A549 (cell line): ENCODE measurements around the gene CPNE4. TPM values are rescaled to one million over a fixed set of nuclear protein-coding genes. Genes with fewer than 3 reads are reported as not detected.

Experiments used
- ATAC-seq, 2 experiments: fragments of 200-7000 bp in 1 of 2; fragments of >200 bp in 1 of 2; cut with Nextera tagmentation in 1 of 2; cut with Tn5 transposase in 1 of 2; 3 replicates each; pipeline versions ENCODE4 v1.8.0 to v1.9.1; 2018 to 2020; ENCODE audit warnings: mild to moderate bottlenecking in 1 of 2, moderate library complexity in 1 of 2
- CTCF ChIA-PET: fragments of 300-600 bp; sonication (Branson Sonifier 250); formaldehyde crosslinking; extraction: SDS; loops from one replicate; lab custom pipeline; 2021; ENCODE audit warnings: antibody characterized with exemption, inconsistent platforms; lab: Yijun Ruan, JAX
- POLR2A ChIA-PET: fragments of 350-600 bp; formaldehyde crosslinking; extraction: SDS; loops from one replicate; lab custom pipeline; 2021; ENCODE audit warnings: antibody characterized with exemption, inconsistent platforms; lab: Yijun Ruan, JAX
- DNase-seq, 2 experiments: peaks; one replicate each; pipeline versions ENCODE4 v3.0.0 to v3.0.0-alpha.2; 2011 to 2016; ENCODE audit warnings: low read depth in 1 of 2, low spot score in 1 of 2
- FAIRE-seq: peaks from 2 replicates; lab custom pipeline; 2011; peaks lifted over from hg19 to GRCh38; lab: Jason Lieb, UNC
- H3K27ac ChIP-seq, 2 experiments: fragments of >200 bp; sonication (Bioruptor Twin); formaldehyde crosslinking; 3 replicates each; pipeline ENCODE4 v1.5.1; 2016 to 2017
- H3K4me1 ChIP-seq: fragments of >200 bp; sonication (Bioruptor Twin); formaldehyde crosslinking; 3 replicates; pipeline ENCODE4 v1.6.1; 2016
- H3K4me2 ChIP-seq: fragments of >200 bp; sonication (Bioruptor Twin); formaldehyde crosslinking; 3 replicates; pipeline ENCODE4 v1.6.1; 2016
- H3K4me3 ChIP-seq: fragments of >200 bp; sonication (Bioruptor Twin); formaldehyde crosslinking; 3 replicates; pipeline ENCODE4 v1.5.1; 2016
- H3K9me3 ChIP-seq: fragments of >200 bp; sonication (Bioruptor Twin); formaldehyde crosslinking; 3 replicates; pipeline ENCODE4 v1.6.1; 2016
- BHLHE40 ChIP-seq: IDR thresholded peaks from 2 replicates; pipeline ENCODE4 v1.6.1; 2012; ENCODE audit warnings: low read depth, low read length, inconsistent platforms
- CEBPB ChIP-seq, 2 experiments: fragments of >200 bp in 1 of 2; sonication (Bioruptor Twin) in 1 of 2; formaldehyde crosslinking in 1 of 2; IDR thresholded peaks; 2 replicates each; pipeline ENCODE4 v1.6.1; 2012 to 2016
- CHD2 ChIP-seq: fragments of 150-350 bp; IDR thresholded peaks from 2 replicates; pipeline ENCODE4 v1.6.1; 2014; ENCODE audit warnings: low read length; ENCODE audit not compliant: partially characterized antibody
- CTCF ChIP-seq: fragments of >200 bp; sonication (Bioruptor Twin); formaldehyde crosslinking; IDR thresholded peaks from 3 replicates; pipeline ENCODE4 v1.5.1; 2016
- EHF ChIP-seq: fragments of 250-450 bp; sonication (Bioruptor Pico); IDR thresholded peaks from 2 replicates; pipeline ENCODE4 v1.5.0; 2020; ENCODE audit warnings: mild to moderate bottlenecking
- EP300 ChIP-seq, 2 experiments: fragments of >200 bp; sonication (Bioruptor Twin); formaldehyde crosslinking; IDR thresholded peaks; 2 replicates in 1 of 2; 3 replicates in 1 of 2; pipeline ENCODE4 v1.6.1; 2016 to 2017
- FOXS1 ChIP-seq: fragments of 250-450 bp; sonication (Bioruptor Pico); IDR thresholded peaks from 2 replicates; pipeline ENCODE4 v1.5.0; 2020; ENCODE audit warnings: mild to moderate bottlenecking, moderate library complexity
- HOXB5 ChIP-seq: fragments of 250-450 bp; sonication (Bioruptor Pico); IDR thresholded peaks from 2 replicates; pipeline ENCODE4 v1.5.0; 2020; ENCODE audit warnings: mild to moderate bottlenecking, moderate library complexity
- JUNB ChIP-seq: fragments of >200 bp; sonication (Bioruptor Twin); formaldehyde crosslinking; IDR thresholded peaks from 2 replicates; pipeline ENCODE4 v1.6.1; 2016
- MAFK ChIP-seq: fragments of 450-650 bp; IDR thresholded peaks from 2 replicates; pipeline ENCODE4 v1.6.1; 2014; ENCODE audit not compliant: partially characterized antibody
- PBX3 ChIP-seq: IDR thresholded peaks from 2 replicates; pipeline ENCODE4 v1.6.1; 2012
- RARB ChIP-seq: fragments of 250-450 bp; sonication (Bioruptor Pico); IDR thresholded peaks from 2 replicates; pipeline ENCODE4 v1.8.0; 2021; ENCODE audit warnings: mild to moderate bottlenecking, moderate library complexity
- REST ChIP-seq: fragments of 200-600 bp; sonication (generic); IDR thresholded peaks from 2 replicates; pipeline ENCODE4 v1.6.1; 2016; ENCODE audit warnings: antibody characterized with exemption, mild to moderate bottlenecking, moderate library complexity
- RFX5 ChIP-seq: fragments of 450-650 bp; IDR thresholded peaks from 2 replicates; pipeline ENCODE4 v1.7.1; 2014; ENCODE audit warnings: antibody characterized with exemption, mild to moderate bottlenecking, moderate library complexity
- USF2 ChIP-seq: fragments of 450-650 bp; IDR thresholded peaks from 2 replicates; pipeline ENCODE4 v1.6.1; 2014; ENCODE audit warnings: antibody characterized with exemption
- ZNF302 ChIP-seq: fragments of 250-450 bp; sonication (Bioruptor Pico); IDR thresholded peaks from 2 replicates; pipeline ENCODE4 v1.9.0; 2021; ENCODE audit warnings: inconsistent platforms, mild to moderate bottlenecking, moderate library complexity
- WGBS: methylation state at CpG from one replicate; pipeline ENCODE4 v1.1.6; 2017; ENCODE audit errors: missing lambda C conversion rate; 5-methylcytosine and 5-hydroxymethylcytosine counted together
- polyA plus RNA-seq, 4 experiments: library from polyadenylated mRNA; depleted of rRNA in 3 of 4; stranded (reverse); fragments of >200 nt; fragmentation: RNase III in 1 of 4; extraction: RNeasy Plus Mini Kit Qiagen cat#74134 plus additional on column Dnase treatment in 1 of 4; gene quantifications; 2 replicates in 3 of 4; 3 replicates in 1 of 4; pipeline ENCODE4 v1.2.3, GENCODE V29; 2011 to 2017

CPNE4 gene
- polyA plus RNA-seq, 2 of the 4 experiments (the other 2 are of a cell fraction), result 3.6 to 8.7 TPM

GRCh38 chr3:132016061-132017041 lies 18.5 kb downstream of the CPNE4 start:
- DNase-seq (no peak), FAIRE-seq (no peak), ATAC-seq (no peak)
- Histone ChIP-seq H3K9me3 (no peaks in the 10 kb centered on the region), H3K4me2 (no peak overlapping the region), H3K27ac (peak overlapping the region in 1 of 2 experiments; percentile 53; a peak in 1 of 6 replicates), H3K4me1 (peaks cover 3% of the 10 kb centered on the region; the same call in 1 of the 3 replicates), H3K4me3 (no peak overlapping the region)
- POLR2A ChIA-PET, result no interaction called here
- TF ChIP-seq HOXB5 (no peak), ZNF302 (CRISPR knock-in tag) (no peak), BHLHE40 (no peak), CTCF (no peak), PBX3 (no peak), CEBPB (IDR thresholded peaks at IDR 0.05) (peak in 1 of 2 experiments; percentile 34; a peak in 1 of 4 replicates), RFX5 (no peak), MAFK (no peak)
- 67% methylated on average over 7 of the region's 7 CpGs for WGBS
- CTCF ChIA-PET, result interaction anchor here (1.5 to 2.8 kb wide), 3 partner anchors 10 to 18 kb away, joined by 5 to 8 read pairs (median 7); partner anchors contain the start of gene CPNE4

- ATAC-seq (no peak), DNase-seq (no peak), FAIRE-seq (no peak)
- peaks cover 5% of the 10 kb centered on the region; the same call in 1 of the 3 replicates for H3K4me1 ChIP-seq
- no peaks in the 10 kb centered on the region for H3K9me3 ChIP-seq
- ChIA-PET POLR2A (no interaction called here), CTCF (interaction anchor here (1.9 kb wide), 1 partner anchor 24 kb away, joined by 7 read pairs; no protein-coding TSS in a partner anchor)
- H3K4me2 ChIP-seq, result no peak overlapping the region
- no peak overlapping the region for H3K27ac ChIP-seq
- H3K4me3 ChIP-seq, result no peak overlapping the region
- TF ChIP-seq FOXS1 (CRISPR knock-in tag), result no peak
- TF ChIP-seq JUNB, result no peak
- no peak for TF ChIP-seq CHD2
- no peak for TF ChIP-seq EHF (CRISPR knock-in tag)
- TF ChIP-seq HOXB5, result no peak
- no peak for TF ChIP-seq EP300 (IDR thresholded peaks at IDR 0.05)
- no peak for TF ChIP-seq USF2
- TF ChIP-seq RARB (CRISPR knock-in tag), result no peak
- TF ChIP-seq REST, result no peak
- TF ChIP-seq ZNF302 (CRISPR knock-in tag), result no peak
- WGBS, result 53% methylated on average over 3 of the region's 3 CpGs
Observed at GRCh38 chr3:132014105-132014504, 20.7 kb downstream of the CPNE4 start.
